Measurements from ENCODE around the gene LRP1B.

- no peak for TF ChIP-seq CTCF (IDR thresholded peaks at IDR 0.05)
- TF ChIP-seq EP300 (IDR thresholded peaks at IDR 0.05), result no peak
These were observed 3.6 kb downstream of the LRP1B start for GRCh38 chr2:142127248-142127647.

Data from tibial nerve (tissue), 4 donors.